ENCODE results near the gene FLVCR2. TPM values are rescaled to one million over a fixed set of nuclear protein-coding genes. Genes with fewer than 3 reads are reported as not detected.

Gene FLVCR2
- total RNA-seq, 1 donor from 2014 or later, result 0.79 TPM

DNA sequence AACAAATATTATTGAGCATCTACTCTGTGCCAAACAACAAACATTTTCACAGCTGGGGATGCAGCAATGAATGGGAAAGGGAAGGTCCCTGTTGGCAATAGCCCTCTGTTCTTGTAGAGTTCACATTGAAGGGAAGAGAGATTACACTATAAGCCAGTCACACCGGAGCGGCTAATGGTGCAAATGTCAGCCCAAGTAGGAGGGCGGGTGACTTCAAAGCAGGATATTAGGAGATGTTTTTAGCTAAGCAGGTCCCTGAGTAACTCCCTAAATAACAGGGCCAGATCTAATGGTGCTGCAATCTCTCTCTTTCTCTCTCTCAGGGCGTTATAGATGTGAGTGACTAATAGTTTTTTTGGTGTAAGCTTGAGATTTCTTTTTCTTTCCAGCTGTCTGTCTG lies 30.7 kb downstream of the FLVCR2 start:
- no peak for FAIRE-seq
- DNase-seq (ENCODE audit: low read depth), result no peak
- no peaks in the 10 kb centered on the region for H3K36me3 ChIP-seq (ENCODE audit: control insufficient read depth, insufficient read depth, low read length)
- no peak overlapping the region for H3K4me3 ChIP-seq (ENCODE audit: low read depth, low read length)
- no peaks in the 10 kb centered on the region for H3K27me3 ChIP-seq (ENCODE audit: control insufficient read depth, insufficient read depth, low read length)
- TF ChIP-seq, protein P1, sequence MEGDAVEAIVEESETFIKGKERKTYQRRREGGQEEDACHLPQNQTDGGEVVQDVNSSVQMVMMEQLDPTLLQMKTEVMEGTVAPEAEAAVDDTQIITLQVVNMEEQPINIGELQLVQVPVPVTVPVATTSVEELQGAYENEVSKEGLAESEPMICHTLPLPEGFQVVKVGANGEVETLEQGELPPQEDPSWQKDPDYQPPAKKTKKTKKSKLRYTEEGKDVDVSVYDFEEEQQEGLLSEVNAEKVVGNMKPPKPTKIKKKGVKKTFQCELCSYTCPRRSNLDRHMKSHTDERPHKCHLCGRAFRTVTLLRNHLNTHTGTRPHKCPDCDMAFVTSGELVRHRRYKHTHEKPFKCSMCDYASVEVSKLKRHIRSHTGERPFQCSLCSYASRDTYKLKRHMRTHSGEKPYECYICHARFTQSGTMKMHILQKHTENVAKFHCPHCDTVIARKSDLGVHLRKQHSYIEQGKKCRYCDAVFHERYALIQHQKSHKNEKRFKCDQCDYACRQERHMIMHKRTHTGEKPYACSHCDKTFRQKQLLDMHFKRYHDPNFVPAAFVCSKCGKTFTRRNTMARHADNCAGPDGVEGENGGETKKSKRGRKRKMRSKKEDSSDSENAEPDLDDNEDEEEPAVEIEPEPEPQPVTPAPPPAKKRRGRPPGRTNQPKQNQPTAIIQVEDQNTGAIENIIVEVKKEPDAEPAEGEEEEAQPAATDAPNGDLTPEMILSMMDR (IDR thresholded peaks at IDR 0.05; ENCODE audit: insufficient read depth, low read length, severe bottlenecking), result no peak

DNA sequence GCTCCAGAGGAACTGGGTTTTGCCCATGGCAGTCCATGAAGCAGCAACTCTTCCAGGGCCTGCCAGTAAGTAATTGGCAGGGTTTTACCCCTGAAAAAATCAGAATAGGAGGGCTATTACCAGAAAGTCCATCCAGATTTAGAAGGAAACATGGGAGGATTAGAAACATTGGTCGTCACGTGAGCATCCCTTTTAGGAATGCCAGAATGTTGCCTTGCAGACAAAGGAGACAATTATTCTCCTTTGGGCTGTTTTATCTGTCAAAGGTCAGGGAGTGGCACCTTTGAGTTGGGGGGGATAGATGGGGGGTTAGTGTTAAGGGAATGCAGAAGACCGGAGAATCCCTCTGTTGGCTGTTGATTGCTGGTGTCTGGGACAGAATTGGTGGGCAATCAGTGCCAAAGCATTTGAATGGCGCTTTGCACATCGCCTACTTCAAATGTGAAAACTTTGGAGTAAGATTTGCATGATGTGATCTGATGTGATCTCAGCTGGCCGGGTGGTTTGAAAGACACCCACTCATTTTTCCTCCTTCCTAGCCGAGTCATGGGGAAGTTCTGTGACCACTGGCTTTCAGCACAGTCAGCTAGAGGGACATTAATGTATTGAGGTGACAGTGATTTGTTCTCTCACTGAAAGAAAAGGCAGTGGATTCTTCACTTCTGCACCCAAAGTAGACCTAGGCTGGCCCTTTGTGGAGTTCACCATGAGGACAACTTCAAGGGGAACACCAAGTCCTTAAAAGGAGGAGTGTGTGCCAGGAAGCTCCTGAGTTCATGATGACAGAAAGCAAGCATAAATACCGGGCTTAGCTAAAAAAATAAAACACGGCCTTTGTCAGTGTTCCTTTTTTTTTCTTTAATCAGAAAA lies 31.4 kb downstream of the FLVCR2 start:
- no peaks in the 10 kb centered on the region for H3K36me3 ChIP-seq (ENCODE audit: control insufficient read depth, insufficient read depth, low read length)
- TF ChIP-seq, protein P1 (IDR thresholded peaks at IDR 0.05; ENCODE audit: insufficient read depth, low read length, severe bottlenecking), result no peak
- no peak overlapping the region for H3K4me3 ChIP-seq (ENCODE audit: low read depth, low read length)
- H3K27me3 ChIP-seq (ENCODE audit: control insufficient read depth, insufficient read depth, low read length), result no peaks in the 10 kb centered on the region
- no peak for DNase-seq (ENCODE audit: low read depth)
- no peak for FAIRE-seq

DNA sequence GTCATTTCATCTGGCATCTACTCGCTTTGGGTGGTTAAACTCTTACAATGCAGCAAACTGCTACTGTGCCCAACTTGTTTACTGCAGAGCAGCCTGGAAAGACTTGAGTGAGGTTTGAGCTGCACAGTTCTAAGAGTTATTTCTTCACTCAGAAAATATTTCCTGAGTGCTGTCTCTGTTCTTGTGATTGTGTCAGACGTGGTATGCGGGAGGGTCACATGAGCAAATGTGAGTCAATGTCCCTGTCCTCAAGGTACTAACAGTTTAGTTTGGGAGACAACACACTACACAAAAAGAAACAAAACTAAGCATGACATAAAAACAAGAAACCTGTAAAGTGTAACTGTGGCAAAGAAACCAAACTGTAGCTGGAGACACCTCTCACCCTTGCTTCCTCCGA lies 32.4 kb downstream of the FLVCR2 start:
- no peaks in the 10 kb centered on the region for H3K36me3 ChIP-seq (ENCODE audit: control insufficient read depth, insufficient read depth, low read length)
- DNase-seq (ENCODE audit: low read depth) (no peak), FAIRE-seq (no peak)
- TF ChIP-seq, protein P1 (IDR thresholded peaks at IDR 0.05; ENCODE audit: insufficient read depth, low read length, severe bottlenecking), result no peak
- H3K4me3 ChIP-seq (ENCODE audit: low read depth, low read length), result no peak overlapping the region
- no peaks in the 10 kb centered on the region for H3K27me3 ChIP-seq (ENCODE audit: control insufficient read depth, insufficient read depth, low read length)

DNA sequence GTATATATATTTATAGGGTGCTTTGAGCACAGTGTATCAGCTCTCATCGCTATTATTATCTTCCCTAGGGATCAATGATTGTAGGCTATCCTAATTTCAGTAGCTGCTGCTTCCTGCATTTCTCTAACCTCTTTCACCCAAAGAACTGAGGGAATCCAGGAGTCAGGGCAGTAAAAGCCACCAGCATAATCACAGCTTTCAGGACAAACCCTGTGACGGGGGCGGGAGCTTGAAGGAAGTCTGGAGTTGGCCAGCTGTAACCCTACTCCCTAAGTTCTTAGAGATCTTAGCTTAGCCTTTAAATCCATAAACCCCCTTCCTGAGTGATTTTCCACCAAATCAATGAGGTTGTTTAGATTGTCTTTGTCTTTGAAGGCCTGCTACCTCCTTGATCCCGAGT lies 33.7 kb downstream of the FLVCR2 start:
- Histone ChIP-seq H3K36me3 (ENCODE audit: control insufficient read depth, insufficient read depth, low read length) (no peaks in the 10 kb centered on the region), H3K27me3 (ENCODE audit: control insufficient read depth, insufficient read depth, low read length) (no peaks in the 10 kb centered on the region), H3K4me3 (ENCODE audit: low read depth, low read length) (no peak overlapping the region)
- no peak for FAIRE-seq
- DNase-seq (ENCODE audit: low read depth), result no peak
- TF ChIP-seq, protein P1 (IDR thresholded peaks at IDR 0.05; ENCODE audit: insufficient read depth, low read length, severe bottlenecking), result no peak

DNA sequence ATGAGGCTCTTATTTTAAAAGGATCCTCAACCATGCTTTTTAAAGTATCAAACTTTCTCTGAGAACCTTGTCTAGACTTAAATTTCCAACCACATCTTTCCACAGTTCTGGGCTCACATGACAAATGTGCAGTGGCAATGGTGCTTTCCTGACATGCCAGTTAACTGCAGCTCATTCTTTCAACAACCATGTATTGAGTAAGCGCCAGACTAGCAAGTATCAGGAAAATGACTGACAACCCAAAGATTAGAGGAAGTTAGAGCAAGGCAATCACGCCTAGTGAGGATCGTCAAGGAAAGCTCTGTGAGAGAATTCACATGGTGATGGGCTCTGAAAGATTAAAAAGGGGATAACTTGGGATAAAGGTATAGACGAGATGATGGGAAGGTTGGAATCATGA lies 35.8 kb downstream of the FLVCR2 start:
- H3K4me3 ChIP-seq (ENCODE audit: low read depth, low read length), result no peak overlapping the region
- H3K27me3 ChIP-seq (ENCODE audit: control insufficient read depth, insufficient read depth, low read length), result no peaks in the 10 kb centered on the region
- FAIRE-seq, result no peak
- H3K36me3 ChIP-seq (ENCODE audit: control insufficient read depth, insufficient read depth, low read length), result no peaks in the 10 kb centered on the region
- no peak for DNase-seq (ENCODE audit: low read depth)
- TF ChIP-seq, protein P1 (IDR thresholded peaks at IDR 0.05; ENCODE audit: insufficient read depth, low read length, severe bottlenecking), result no peak

DNA sequence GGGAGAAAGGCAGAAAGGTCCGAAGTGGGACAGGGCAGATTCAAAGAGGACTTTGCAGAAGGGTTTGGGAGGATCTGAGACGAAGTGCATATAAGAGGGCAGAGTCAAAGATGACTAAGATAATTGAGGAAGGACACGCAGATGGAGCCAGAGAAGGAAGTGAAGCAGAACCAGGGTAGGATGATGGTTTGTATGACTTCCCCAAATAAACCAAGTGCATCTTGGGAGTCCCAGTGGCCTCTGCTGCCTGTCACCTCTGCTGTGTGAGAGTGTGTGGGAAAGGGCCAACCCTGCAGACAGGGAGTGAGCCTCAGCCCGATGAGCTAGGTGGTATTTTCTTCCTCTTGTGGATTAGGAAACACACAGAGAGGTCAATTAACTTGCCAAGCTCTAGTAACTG lies 36.8 kb downstream of the FLVCR2 start:
- Histone ChIP-seq H3K27me3 (ENCODE audit: control insufficient read depth, insufficient read depth, low read length) (no peaks in the 10 kb centered on the region), H3K36me3 (ENCODE audit: control insufficient read depth, insufficient read depth, low read length) (no peaks in the 10 kb centered on the region), H3K4me3 (ENCODE audit: low read depth, low read length) (no peak overlapping the region)
- FAIRE-seq (no peak), DNase-seq (ENCODE audit: low read depth) (no peak)
- TF ChIP-seq, protein P1 (IDR thresholded peaks at IDR 0.05; ENCODE audit: insufficient read depth, low read length, severe bottlenecking), result no peak

All from bronchial epithelial cell (primary cell).